GM12878 (cell line): ENCODE results near the gene TTC23. TPM values are rescaled to one million over a fixed set of nuclear protein-coding genes. Genes with fewer than 3 reads are reported as not detected.

ENCODE experiments used
- ATAC-seq: fragments of 200-7000 bp; cut with Tn5 transposase; 3 replicates; pipeline ENCODE4 v1.9.1; 2020; ENCODE audit warnings: mild to moderate bottlenecking, moderate library complexity
- BruUV-seq: library from RNA; stranded (reverse); fragments of 400-500 nt; replicated peaks from 2 replicates; lab custom pipeline; 2021; lab: Mats Ljungman, UMichigan
- CTCF ChIA-PET: fragments of 300-600 bp; sonication (Branson Sonifier 250); formaldehyde crosslinking; extraction: SDS; loops from one replicate; lab custom pipeline; 2021; ENCODE audit warnings: inconsistent platforms; lab: Yijun Ruan, JAX
- POLR2A ChIA-PET: fragments of 350-600 bp; formaldehyde crosslinking; extraction: SDS; loops from one replicate; lab custom pipeline; 2021; ENCODE audit warnings: inconsistent platforms; lab: Charles Lee
- RAD21 ChIA-PET: fragments of 300-600 bp; sonication (Branson Sonifier 250); formaldehyde crosslinking; loops from one replicate; lab custom pipeline; 2023; ENCODE audit warnings: antibody characterized with exemption; ENCODE audit not compliant: unreplicated experiment; lab: Charles Lee
- SMC1A ChIA-PET: fragments of 300-600 bp; sonication (Branson Sonifier 250); formaldehyde crosslinking; loops from one replicate; lab custom pipeline; 2023; ENCODE audit not compliant: unreplicated experiment, uncharacterized antibody; lab: Charles Lee
- DNase-seq: peaks from one replicate; pipeline ENCODE4 v3.0.0-alpha.2; 2011; ENCODE audit warnings: low read depth, low spot score
- FAIRE-seq: peaks from 3 replicates; lab custom pipeline; 2011; peaks lifted over from hg19 to GRCh38; lab: Jason Lieb, UNC
- H2AFZ ChIP-seq: 2 replicates; pipeline ENCODE4 v1.6.0; 2011; ENCODE audit warnings: low read depth, low read length, control low read depth; ENCODE audit not compliant: control insufficient read depth
- H3K27ac ChIP-seq: 2 replicates; pipeline ENCODE4 v1.5.1; 2011; ENCODE audit warnings: control low read depth; ENCODE audit not compliant: control insufficient read depth, insufficient read depth
- H3K27me3 ChIP-seq, 2 experiments: replicated peaks in 1 of 2; 2 replicates each; pipeline versions ENCODE4 v1.6.0 to v1.6.1; 2011; ENCODE audit warnings: low read length in 1 of 2; ENCODE audit not compliant: control insufficient read depth in 2 of 2, insufficient read depth in 2 of 2
- H3K36me3 ChIP-seq, 2 experiments: 2 replicates each; pipeline ENCODE4 v1.5.1; 2011; ENCODE audit warnings: low read length in 1 of 2; ENCODE audit not compliant: control insufficient read depth in 2 of 2, insufficient read depth in 2 of 2
- H3K4me1 ChIP-seq: 2 replicates; pipeline ENCODE4 v1.6.1; 2011; ENCODE audit warnings: mild to moderate bottlenecking, low read length, moderate library complexity, mixed read lengths; ENCODE audit not compliant: control insufficient read depth, insufficient read depth
- H3K4me2 ChIP-seq: 2 replicates; pipeline ENCODE4 v1.6.0; 2011; ENCODE audit warnings: control low read depth; ENCODE audit not compliant: control insufficient read depth, insufficient read depth
- H3K4me3 ChIP-seq: fragments of 200-600 bp; sonication (generic); 2 replicates; pipeline ENCODE4 v1.5.1; 2016
- H3K79me2 ChIP-seq: 2 replicates; pipeline ENCODE4 v1.6.0; 2011; ENCODE audit warnings: low read length; ENCODE audit not compliant: control insufficient read depth, insufficient read depth
- H3K9ac ChIP-seq: 2 replicates; pipeline ENCODE4 v1.8.0; 2011; ENCODE audit warnings: low read length, control low read depth, mixed read lengths; ENCODE audit not compliant: control insufficient read depth, insufficient read depth
- H3K9me3 ChIP-seq: replicated peaks from 3 replicates; pipeline ENCODE4 v1.5.1; 2011; ENCODE audit warnings: mild to moderate bottlenecking, low read length; ENCODE audit not compliant: control insufficient read depth, insufficient read depth
- H4K20me1 ChIP-seq: 2 replicates; pipeline ENCODE4 v1.6.0; 2011; ENCODE audit not compliant: control insufficient read depth, insufficient read depth
- BACH1 ChIP-seq: fragments of 450-650 bp; IDR thresholded peaks from 2 replicates; pipeline ENCODE4 v1.6.1; 2017; ENCODE audit warnings: mild to moderate bottlenecking, borderline replicate concordance
- BCL11A ChIP-seq: IDR thresholded peaks from 2 replicates; pipeline ENCODE4 v1.6.1; 2011; ENCODE audit warnings: low read depth, low read length
- FOXK2 ChIP-seq: fragments of 450-650 bp; IDR thresholded peaks from 2 replicates; pipeline ENCODE4 v1.6.1; 2017; ENCODE audit warnings: mild to moderate bottlenecking, moderate library complexity
- HDAC6 ChIP-seq: fragments of 200-600 bp; sonication (generic); IDR thresholded peaks from one replicate; pipeline ENCODE4 v1.8.0; 2017; ENCODE audit warnings: antibody characterized with exemption; ENCODE audit not compliant: unreplicated experiment
- MTA2 ChIP-seq: fragments of 450-650 bp; IDR thresholded peaks from 2 replicates; pipeline ENCODE4 v1.6.1; 2016; ENCODE audit warnings: low read depth, mild to moderate bottlenecking, moderate library complexity
- MTA3 ChIP-seq: IDR thresholded peaks from 2 replicates; pipeline ENCODE4 v1.6.1; 2012; ENCODE audit warnings: low read length, inconsistent platforms, borderline replicate concordance
- NFXL1 ChIP-seq: fragments of 450-650 bp; IDR thresholded peaks from 2 replicates; pipeline ENCODE4 v1.6.1; 2017; ENCODE audit warnings: antibody characterized with exemption, mild to moderate bottlenecking, borderline replicate concordance
- RAD21 ChIP-seq: IDR thresholded peaks from 2 replicates; pipeline ENCODE4 v1.6.1; 2011; ENCODE audit warnings: mild to moderate bottlenecking, low read depth, low read length, moderate library complexity; ENCODE audit not compliant: insufficient read depth
- RELA ChIP-seq: fragments of 450-650 bp; IDR thresholded peaks from 2 replicates; pipeline ENCODE4 v1.8.0; 2014; ENCODE audit warnings: borderline replicate concordance; ENCODE audit not compliant: partially characterized antibody
- RUNX3 ChIP-seq: IDR thresholded peaks from 2 replicates; pipeline ENCODE4 v1.6.1; 2012; ENCODE audit warnings: low read length, inconsistent platforms
- TCF7 ChIP-seq: IDR thresholded peaks from 2 replicates; pipeline ENCODE4 v1.6.1; 2014; ENCODE audit warnings: antibody characterized with exemption, borderline replicate concordance
- ZNF384 ChIP-seq: IDR thresholded peaks from 2 replicates; pipeline ENCODE4 v1.6.1; 2012; ENCODE audit warnings: low read depth, mild to moderate bottlenecking, low read length, improper control_type of control experiment, borderline replicate concordance
- WGBS: methylation state at CpG from one replicate; pipeline ENCODE4 v1.1.6; 2016; ENCODE audit warnings: low lambda C conversion rate; ENCODE audit not compliant: insufficient replicate concordance, insufficient coverage; ENCODE audit errors: missing lambda C conversion rate; 5-methylcytosine and 5-hydroxymethylcytosine counted together
- in situ Hi-C: fragments of 300-500 bp; cut with MboI; formaldehyde crosslinking; loops from 9 replicates; pipeline ENCODE4 v1.14.3; 2018; ENCODE audit warnings: mixed read lengths
- intact Hi-C: fragments of 100-400 bp; cut with micrococcal nuclease; formaldehyde crosslinking; loops from one replicate; pipeline ENCODE4 v1.14.2; 2022; ENCODE audit not compliant: unreplicated experiment
- polyA plus RNA-seq, 11 experiments: library from polyadenylated mRNA; depleted of rRNA in 4 of 11; unstranded in 6 of 11; stranded (reverse) in 5 of 11; fragments of >200 nt; fragmentation: Nextera tagmentation in 4 of 11; fragmentation: Illumina TruSeq in 1 of 11; extraction: Ambion mirVana in 4 of 11; extraction: Trizol in 1 of 11; gene quantifications; 1 replicate in 1 of 11; 2 replicates in 10 of 11; pipeline versions ENCODE4 v1.2.1 to v1.2.3, GENCODE V29; 2011 to 2016; ENCODE audit warnings: inconsistent platforms in 2 of 11, missing spikeins in 2 of 11, low read depth in 1 of 11
- total RNA-seq, 4 experiments: library from RNA; depleted of rRNA in 3 of 4; stranded (reverse); fragments of >200 nt in 3 of 4; fragmentation: Illumina TruSeq in 1 of 4; extraction: Trizol in 1 of 4; gene quantifications; 2 replicates each; pipeline versions ENCODE4 v1.2.1 to v1.2.3, GENCODE V29; 2013 to 2021
- TF ChIP-seq, protein P1 (sequence below): IDR thresholded peaks from 2 replicates; pipeline ENCODE4 v1.6.1; 2011; ENCODE audit warnings: borderline replicate concordance, low read depth, mild to moderate bottlenecking, moderate library complexity, low read length; ENCODE audit not compliant: insufficient read depth, poor library complexity, severe bottlenecking
- TF ChIP-seq, protein P2 (sequence below): fragments of 450-650 bp; formaldehyde crosslinking; IDR thresholded peaks from 2 replicates; pipeline ENCODE4 v1.4.0; 2022; ENCODE audit warnings: mild to moderate bottlenecking, moderate library complexity
- TF ChIP-seq, protein P3 (sequence below): fragments of 450-650 bp; IDR thresholded peaks from 2 replicates; pipeline ENCODE4 v1.6.1; 2018; ENCODE audit warnings: borderline replicate concordance, mild to moderate bottlenecking; ENCODE audit not compliant: partially characterized antibody

TTC23 gene
- total and polyA plus RNA-seq, 10 of the 15 experiments (the other 5 are each of a cell fraction or from before 2014, with no cell fraction given): 1.2 to 9.0 (median 6.5) TPM

DNA sequence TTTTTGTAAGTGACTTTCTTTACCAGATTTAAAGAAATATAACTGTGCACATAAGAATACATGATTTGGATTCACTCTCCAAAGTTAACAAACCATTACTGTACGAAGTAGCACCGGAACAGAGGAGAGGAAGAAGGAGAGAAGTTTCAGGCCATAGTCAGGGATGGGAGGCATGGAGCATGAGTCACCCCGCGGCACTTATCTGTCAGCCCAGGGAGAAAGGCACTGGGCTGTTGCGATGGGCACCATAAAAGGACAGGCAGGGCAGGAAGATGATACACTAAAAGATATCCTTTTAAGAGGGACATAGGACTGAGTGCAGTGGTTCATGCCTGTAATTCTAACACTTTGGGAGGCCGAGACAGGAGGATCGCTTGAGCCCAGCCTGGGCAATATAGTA is 37.0 kb downstream of the TTC23 start:
- Histone ChIP-seq H3K79me2 (no peaks in the 10 kb centered on the region), H3K4me3 (no peak overlapping the region), H3K4me2 (no peak overlapping the region), H3K9me3 (no peaks in the 10 kb centered on the region), H3K36me3 (no peaks in the 10 kb centered on the region), H4K20me1 (no peaks in the 10 kb centered on the region), H3K27ac (no peak overlapping the region), H3K27me3 (no peaks in the 10 kb centered on the region), H2AFZ (no peak overlapping the region), H3K4me1 (no peaks in the 10 kb centered on the region), H3K9ac (no peak overlapping the region)
- in situ Hi-C loops: loop anchor here (5.0 to 10.0 kb wide), 2 partner anchors 115 to 438 kb away; no protein-coding TSS in a partner anchor
- POLR2A ChIA-PET: no interaction called here
- intact Hi-C loops: loop anchor here (5.0 to 10.0 kb wide), 2 partner anchors 435 to 768 kb away; no protein-coding TSS in a partner anchor
- RAD21 ChIA-PET: interaction anchor here (0.5 to 1.6 kb wide), 3 partner anchors 56 to 112 kb away, joined by 3 to 9 read pairs (median 6); no protein-coding TSS in a partner anchor
- CTCF ChIA-PET: interaction anchor here (1.1 to 7.2 kb wide), 10 partner anchors 39 to 152 kb away, joined by 3 to 111 read pairs (median 4); partner anchors contain the start of genes LRRC28 and SYNM
- SMC1A ChIA-PET: interaction anchor here (0.7 to 5.8 kb wide), 9 partner anchors 41 to 357 kb away, joined by 3 to 45 read pairs (median 5); partner anchors contain the start of gene SYNM
- ATAC-seq (no peak), DNase-seq (no peak), FAIRE-seq (no peak)
- TF ChIP-seq TCF7 (no peak), RUNX3 (no peak), NFXL1 (no peak), BACH1 (no peak), MTA3 (no peak), FOXK2 (no peak), HDAC6 (no peak), MTA2 (no peak), RELA (no peak), BCL11A (no peak), RAD21 (no peak), ZNF384 (no peak)
- TF ChIP-seq, protein P1, sequence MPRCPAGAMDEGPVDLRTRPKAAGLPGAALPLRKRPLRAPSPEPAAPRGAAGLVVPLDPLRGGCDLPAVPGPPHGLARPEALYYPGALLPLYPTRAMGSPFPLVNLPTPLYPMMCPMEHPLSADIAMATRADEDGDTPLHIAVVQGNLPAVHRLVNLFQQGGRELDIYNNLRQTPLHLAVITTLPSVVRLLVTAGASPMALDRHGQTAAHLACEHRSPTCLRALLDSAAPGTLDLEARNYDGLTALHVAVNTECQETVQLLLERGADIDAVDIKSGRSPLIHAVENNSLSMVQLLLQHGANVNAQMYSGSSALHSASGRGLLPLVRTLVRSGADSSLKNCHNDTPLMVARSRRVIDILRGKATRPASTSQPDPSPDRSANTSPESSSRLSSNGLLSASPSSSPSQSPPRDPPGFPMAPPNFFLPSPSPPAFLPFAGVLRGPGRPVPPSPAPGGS: no peak
- TF ChIP-seq, protein P2, sequence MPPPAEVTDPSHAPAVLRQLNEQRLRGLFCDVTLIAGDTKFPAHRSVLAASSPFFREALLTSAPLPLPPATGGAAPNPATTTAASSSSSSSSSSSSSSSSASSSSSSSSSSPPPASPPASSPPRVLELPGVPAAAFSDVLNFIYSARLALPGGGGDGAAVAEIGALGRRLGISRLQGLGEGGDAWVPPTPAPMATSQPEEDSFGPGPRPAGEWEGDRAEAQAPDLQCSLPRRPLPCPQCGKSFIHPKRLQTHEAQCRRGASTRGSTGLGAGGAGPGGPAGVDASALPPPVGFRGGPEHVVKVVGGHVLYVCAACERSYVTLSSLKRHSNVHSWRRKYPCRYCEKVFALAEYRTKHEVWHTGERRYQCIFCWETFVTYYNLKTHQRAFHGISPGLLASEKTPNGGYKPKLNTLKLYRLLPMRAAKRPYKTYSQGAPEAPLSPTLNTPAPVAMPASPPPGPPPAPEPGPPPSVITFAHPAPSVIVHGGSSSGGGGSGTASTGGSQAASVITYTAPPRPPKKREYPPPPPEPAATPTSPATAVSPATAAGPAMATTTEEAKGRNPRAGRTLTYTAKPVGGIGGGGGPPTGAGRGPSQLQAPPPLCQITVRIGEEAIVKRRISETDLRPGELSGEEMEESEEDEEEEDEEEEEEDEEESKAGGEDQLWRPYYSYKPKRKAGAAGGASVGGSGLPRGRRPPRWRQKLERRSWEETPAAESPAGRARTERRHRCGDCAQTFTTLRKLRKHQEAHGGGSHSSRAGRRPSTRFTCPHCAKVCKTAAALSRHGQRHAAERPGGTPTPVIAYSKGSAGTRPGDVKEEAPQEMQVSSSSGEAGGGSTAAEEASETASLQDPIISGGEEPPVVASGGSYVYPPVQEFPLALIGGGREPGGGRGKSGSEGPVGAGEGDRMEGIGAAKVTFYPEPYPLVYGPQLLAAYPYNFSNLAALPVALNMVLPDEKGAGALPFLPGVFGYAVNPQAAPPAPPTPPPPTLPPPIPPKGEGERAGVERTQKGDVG (CRISPR knock-in tag): no peak
- TF ChIP-seq, protein P3, sequence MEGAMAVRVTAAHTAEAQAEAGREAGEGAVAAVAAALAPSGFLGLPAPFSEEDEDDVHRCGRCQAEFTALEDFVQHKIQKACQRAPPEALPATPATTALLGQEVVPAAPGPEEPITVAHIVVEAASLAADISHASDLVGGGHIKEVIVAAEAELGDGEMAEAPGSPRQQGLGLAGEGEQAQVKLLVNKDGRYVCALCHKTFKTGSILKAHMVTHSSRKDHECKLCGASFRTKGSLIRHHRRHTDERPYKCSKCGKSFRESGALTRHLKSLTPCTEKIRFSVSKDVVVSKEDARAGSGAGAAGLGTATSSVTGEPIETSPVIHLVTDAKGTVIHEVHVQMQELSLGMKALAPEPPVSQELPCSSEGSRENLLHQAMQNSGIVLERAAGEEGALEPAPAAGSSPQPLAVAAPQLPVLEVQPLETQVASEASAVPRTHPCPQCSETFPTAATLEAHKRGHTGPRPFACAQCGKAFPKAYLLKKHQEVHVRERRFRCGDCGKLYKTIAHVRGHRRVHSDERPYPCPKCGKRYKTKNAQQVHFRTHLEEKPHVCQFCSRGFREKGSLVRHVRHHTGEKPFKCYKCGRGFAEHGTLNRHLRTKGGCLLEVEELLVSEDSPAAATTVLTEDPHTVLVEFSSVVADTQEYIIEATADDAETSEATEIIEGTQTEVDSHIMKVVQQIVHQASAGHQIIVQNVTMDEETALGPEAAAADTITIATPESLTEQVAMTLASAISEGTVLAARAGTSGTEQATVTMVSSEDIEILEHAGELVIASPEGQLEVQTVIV: no peak
- BruUV-seq: no TSS peak
- 55% methylated on average over 7 of the region's 7 CpGs for WGBS
